NCI-H1417 treated with DMSO at 0.1 percent for 48 hours (cell line): ENCODE results near the gene HSPB9.

Experiments
- DNase-seq: peaks from one replicate; lab custom pipeline; 2025; lab: John Stamatoyannopoulos, UW

Gene HSPB9

DNA sequence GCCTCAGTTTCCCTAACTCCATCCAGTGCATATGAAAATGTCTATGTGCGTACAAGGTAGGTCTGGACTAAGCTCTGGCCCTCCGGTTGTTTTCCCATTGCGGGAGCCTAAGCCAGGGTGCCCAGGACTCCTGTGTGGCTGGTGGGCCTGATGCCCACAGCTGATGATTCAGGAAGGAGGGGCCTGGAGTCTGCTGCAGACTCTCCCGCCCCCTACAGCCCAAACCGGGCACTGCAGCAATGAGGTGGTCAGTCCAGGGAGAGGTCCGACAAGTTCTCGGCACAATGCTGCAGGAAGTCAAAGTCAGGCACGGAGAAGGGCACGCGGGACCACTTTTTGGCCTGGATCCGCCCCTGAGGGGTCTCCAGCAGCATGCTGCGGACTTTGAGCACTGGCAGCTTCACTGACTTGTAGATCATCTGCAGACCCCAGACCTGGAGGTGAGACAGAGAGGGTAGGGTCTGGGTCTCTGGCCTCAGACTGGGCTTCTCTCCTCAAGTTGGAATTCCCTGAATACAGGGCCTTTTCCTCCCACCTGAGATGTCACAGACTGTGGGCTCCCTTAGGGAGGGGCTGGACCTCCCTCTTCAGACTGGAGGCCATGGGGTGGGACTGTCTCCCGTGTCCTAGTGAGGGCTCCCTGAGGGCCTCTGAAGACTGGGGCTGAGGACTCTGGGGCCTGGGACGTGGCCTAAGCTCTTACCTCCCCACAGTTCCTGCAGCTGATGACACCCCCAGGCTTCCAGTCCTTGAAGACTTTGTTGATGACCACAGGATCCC, 20.9 kb upstream of the HSPB9 start:
- DNase-seq: no peak

DNA sequence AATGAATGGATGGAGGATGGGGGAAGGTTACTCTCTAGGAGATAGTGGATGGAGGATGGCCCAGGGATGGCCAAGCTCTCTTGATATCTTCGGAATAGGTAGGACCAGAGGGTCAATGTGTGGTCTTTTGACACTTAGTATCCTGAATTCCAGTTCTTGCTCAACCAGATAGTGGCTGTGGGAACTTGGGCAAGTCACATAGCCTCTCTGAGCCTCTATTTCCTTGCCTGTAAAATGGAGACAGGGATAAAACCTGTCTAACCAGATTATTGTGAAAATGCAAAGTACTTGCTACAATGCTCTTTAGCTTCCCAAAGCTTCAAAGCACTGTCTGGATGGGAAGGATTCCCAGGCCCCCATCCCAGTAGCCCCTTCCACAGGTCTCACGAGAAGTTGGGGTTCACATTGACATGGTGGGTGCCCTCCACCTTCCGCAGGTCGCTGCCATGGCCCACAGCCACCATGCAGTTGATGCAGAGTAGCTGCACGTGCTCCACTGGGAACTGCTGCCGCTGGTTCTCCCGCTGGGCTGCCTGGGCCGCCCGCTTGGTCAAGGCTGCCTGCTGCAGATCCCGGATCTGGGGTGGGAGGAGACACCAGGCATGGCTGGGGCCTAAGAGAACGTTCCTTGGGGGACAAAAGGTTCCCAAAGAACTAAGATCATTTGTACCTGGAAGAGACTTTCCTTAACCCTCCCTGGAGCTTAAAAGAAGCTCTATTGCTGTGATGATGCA, 19.2 kb upstream of the HSPB9 start:
- no peak for DNase-seq

- DNase-seq: no peak
These were observed 18.3 kb upstream of the HSPB9 start for GRCh38 chr17:42104264-42104663.

DNA sequence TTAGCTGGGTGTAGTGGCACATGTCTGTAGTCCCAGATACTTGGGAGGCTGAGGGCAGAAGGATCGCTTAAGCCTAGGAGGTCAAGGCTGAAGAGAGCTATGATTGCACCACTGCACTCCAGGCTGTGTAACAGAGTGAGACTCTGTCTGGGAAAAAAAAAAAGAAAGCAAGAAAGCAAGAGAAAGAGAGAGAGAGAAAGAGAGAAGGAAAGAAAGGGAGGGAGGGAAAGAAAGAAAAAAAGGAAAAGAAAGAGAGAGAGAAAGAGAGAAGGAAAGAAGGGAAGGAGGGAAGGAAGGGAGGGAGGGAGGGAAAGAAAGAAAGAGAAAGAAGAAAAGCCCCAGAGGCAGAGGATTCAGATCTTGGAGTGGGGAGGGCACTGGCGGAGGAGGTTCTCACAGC, 16.6 kb upstream of the HSPB9 start:
- no peak for DNase-seq

GRCh38 chr17:42107124-42107523, 15.5 kb upstream of the HSPB9 start:
- no peak for DNase-seq

- DNase-seq: no peak
These were observed 14.7 kb upstream of the HSPB9 start for GRCh38 chr17:42107597-42108576.

GRCh38 chr17:42109086-42109485, 13.5 kb upstream of the HSPB9 start:
- no peak for DNase-seq

DNA sequence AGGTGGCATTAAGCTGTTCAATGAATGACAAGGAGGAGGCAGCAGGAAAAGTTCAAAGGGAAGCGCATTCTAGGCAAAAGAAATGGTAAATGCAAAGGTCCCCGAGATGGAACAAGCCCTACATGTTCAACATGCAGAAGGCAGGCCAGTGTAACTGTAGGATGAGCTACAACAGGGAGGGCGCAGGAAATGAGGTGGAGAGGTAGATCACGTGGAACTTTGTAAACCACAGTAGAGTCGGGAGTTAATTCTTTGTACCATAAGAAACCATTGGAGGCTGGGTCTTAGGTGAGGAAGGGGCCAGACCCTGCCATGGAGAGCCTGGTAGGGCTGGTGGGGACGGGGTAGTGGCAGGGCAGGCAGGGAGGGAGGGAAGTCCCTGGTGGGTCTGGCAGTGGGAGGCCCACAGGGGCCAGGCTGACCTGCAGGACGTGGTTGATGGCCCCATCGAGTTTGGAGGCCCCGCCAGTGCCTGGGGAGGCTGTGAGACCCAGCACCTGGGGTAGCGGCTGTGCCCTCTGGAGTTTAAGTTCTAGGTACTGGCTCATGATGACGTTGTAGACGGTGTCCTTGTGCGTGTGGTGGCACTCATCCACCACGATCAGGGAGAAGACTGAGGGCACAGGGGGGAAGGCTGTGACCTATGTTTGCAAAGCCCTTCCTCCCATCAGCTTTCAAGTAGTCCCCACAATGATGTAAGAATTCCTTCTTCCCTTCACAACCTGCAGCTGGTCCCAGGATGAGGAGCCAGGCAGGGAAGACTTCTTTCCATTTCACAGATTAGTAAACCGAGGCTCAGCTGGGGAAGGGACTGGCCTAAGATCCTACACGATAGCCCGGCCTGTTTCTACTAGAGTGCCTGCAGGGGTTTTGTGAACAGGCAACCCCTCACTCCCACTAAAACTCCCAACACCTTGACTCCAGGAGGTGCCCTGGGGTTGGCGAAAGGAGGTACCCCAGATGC, 12.0 kb upstream of the HSPB9 start:
- DNase-seq: no peak

DNA sequence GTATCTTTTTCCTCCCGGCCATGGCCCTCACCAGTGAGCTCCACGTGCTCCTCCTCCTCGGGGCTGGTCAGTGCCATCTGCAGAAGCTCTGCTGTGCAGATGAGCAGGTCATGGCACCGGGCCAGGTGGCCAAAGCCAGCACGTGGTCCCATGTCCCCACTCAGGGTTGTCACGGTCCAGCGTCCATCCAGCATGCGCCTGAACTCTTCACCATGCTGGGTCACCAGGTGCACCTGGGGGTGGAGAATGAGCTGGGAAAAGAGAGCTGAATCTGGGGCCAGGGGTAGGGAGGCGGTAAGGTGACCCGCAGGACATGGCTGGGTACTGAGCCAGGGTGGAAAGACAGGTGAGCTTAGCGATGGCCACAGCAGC, 11.4 kb upstream of the HSPB9 start:
- no peak for DNase-seq

GRCh38 chr17:42111871-42112551, 10.6 kb upstream of the HSPB9 start:
- no peak for DNase-seq

- no peak for DNase-seq
These were observed 9.9 kb upstream of the HSPB9 start, which contains the start of gene DHX58 for GRCh38 chr17:42112552-42113176. TSS of gene DHX58 (minus strand) at chr17:42112714. CDS start at chr17:42111892, 822 bp downstream.

- DNase-seq: no peak
These were observed 9.1 kb upstream of the HSPB9 start for GRCh38 chr17:42113293-42114069.

GRCh38 chr17:42114118-42114517, 8.5 kb upstream of the HSPB9 start:
- no peak for DNase-seq

- peak; percentile 30 for DNase-seq
These were observed 5.8 kb upstream of the HSPB9 start for GRCh38 chr17:42116705-42117396.

DNA sequence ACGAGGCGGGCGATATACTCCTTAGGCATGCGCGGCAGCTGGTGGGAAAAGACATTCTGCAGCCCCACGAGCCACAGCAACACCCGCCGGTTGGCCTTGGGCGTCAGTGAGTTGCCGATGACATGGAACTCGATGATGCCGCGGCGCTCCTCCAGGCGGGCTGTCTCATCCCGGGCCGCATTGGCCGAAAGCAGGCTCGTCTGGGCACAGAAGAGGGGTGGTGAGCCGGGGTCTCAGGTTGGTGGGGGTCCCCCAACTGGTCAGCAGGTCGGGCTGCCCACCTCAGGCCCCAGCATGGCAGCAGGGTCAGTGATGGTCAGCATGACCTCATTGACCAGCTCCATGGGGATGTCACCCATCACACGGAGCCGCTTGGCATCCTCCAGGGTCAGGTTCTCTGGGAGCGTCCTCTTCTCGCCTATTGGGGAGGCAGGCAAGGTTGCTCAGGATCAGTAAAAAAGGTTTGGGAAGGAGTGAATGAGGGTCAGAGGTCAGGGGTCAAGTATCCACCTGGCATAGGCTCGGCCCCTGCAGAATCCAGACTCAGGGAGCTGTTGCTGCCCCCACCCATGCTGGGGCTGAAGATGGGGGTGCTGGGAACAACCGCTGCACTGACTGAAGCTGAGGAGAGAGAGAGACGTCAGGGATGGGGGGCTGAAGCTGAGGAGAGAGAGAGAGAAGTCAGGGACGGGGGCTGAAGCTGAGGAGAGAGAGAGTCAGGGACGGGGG, 5.0 kb upstream of the HSPB9 start:
- DNase-seq: no peak

DNA sequence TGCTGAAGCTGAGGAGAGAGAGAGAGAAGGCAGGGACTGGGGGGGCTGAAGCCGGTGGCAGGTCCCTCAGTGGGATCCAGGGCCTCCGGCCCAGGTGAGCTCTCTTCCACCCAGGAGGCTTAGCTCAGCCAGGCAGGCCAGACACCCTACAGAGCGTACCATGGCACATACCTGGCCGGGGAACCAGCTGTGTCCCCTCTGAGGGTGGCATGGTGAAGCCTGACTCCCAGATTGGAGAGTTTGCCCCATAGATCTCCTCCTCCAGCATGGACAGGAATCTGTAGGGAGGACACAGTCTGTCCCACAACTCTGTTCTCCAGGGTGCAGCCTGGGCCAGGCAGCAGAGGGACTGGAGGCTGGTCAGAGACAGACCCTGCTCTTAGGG, 4.5 kb upstream of the HSPB9 start:
- no peak for DNase-seq

DNA sequence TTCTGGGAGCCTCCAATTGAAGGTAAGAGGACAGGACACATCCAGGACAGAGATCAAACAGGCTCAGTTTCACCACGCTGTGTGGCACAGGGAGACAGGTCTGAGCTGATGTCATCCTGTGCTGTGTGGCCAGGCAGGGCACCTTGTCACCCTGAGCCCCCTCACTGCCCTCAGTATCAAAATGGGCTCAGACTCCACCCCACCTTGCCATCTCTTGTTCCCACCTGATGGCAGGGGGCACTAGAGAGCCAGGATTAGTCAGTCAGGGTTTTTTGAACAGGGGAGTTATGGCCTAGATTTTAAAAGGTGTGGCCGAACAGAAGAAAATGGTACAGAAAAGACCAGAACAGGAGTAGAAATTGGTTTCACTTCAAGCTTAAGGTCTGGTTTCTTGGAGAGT, 4.1 kb upstream of the HSPB9 start:
- DNase-seq: no peak

GRCh38 chr17:42119301-42119700, 3.3 kb upstream of the HSPB9 start:
- DNase-seq: no peak
